ENCODE results near the gene MAP1LC3B. TPM values are rescaled to one million over a fixed set of nuclear protein-coding genes. Genes with fewer than 3 reads are reported as not detected.

MAP1LC3B gene
- total RNA-seq, 1 experiment from 2014 or later: 72.3 TPM

GRCh38 chr16:87420026-87421002 lies 28.2 kb downstream of the MAP1LC3B start:
- Mint-ChIP-seq H3K36me3 (ENCODE audit: insufficient read depth, unreplicated experiment) (peaks cover 62% of the 10 kb centered on the region), H3K27ac (ENCODE audit: unreplicated experiment) (no peak overlapping the region), H3K4me1 (ENCODE audit: low read depth, unreplicated experiment) (peaks cover 10% of the 10 kb centered on the region), H3K9me3 (ENCODE audit: unreplicated experiment) (no peaks in the 10 kb centered on the region), H3K4me3 (ENCODE audit: unreplicated experiment) (no peak overlapping the region), H3K27me3 (ENCODE audit: insufficient read depth, unreplicated experiment) (no peaks in the 10 kb centered on the region)
- POLR2A ChIA-PET: no interaction called here
- Histone ChIP-seq H3K27me3 (replicated peaks; ENCODE audit: control insufficient read depth, insufficient read depth, low read length) (no peaks in the 10 kb centered on the region), H3K9me3 (no peaks in the 10 kb centered on the region), H3K36me3 (ENCODE audit: control insufficient read depth, insufficient read depth, low read length) (peaks cover 4% of the 10 kb centered on the region), H3K4me1 (peaks cover 16% of the 10 kb centered on the region), H3K4me3 (ENCODE audit: low read depth, low read length) (no peak overlapping the region)
- TF ChIP-seq CTCF (IDR thresholded peaks at IDR 0.05; ENCODE audit: insufficient read depth in 1 of 2, low read depth in 1 of 2, low read length in 1 of 2, severe bottlenecking in 1 of 2, unreplicated experiment in 1 of 2): peak; percentile 21
- intact Hi-C loops (cut with micrococcal nuclease; ENCODE audit: unreplicated experiment): no loop called here
- no peak for DNase-seq
- CTCF ChIA-PET: interaction anchor here (0.7 kb wide), 1 partner anchor 845 kb away, joined by 5 read pairs; no protein-coding TSS in a partner anchor
- no TSS peak for BruUV-seq (replicated peaks)

- intact Hi-C loops (cut with micrococcal nuclease; ENCODE audit: unreplicated experiment): no loop called here
- ChIA-PET CTCF (interaction anchor here (0.7 kb wide), 1 partner anchor 846 kb away, joined by 5 read pairs; no protein-coding TSS in a partner anchor), POLR2A (no interaction called here)
- BruUV-seq (replicated peaks): no TSS peak
- no peak overlapping the region for H3K4me3 ChIP-seq (ENCODE audit: low read depth, low read length)
- no peak for TF ChIP-seq CTCF (IDR thresholded peaks at IDR 0.05; ENCODE audit: insufficient read depth in 1 of 2, low read depth in 1 of 2, low read length in 1 of 2, severe bottlenecking in 1 of 2, unreplicated experiment in 1 of 2)
- no peak overlapping the region for H3K27ac Mint-ChIP-seq (ENCODE audit: unreplicated experiment)
- H3K4me3 Mint-ChIP-seq (ENCODE audit: unreplicated experiment): no peak overlapping the region
- H3K27me3 ChIP-seq (replicated peaks; ENCODE audit: control insufficient read depth, insufficient read depth, low read length): no peaks in the 10 kb centered on the region
- peaks cover 53% of the 10 kb centered on the region for H3K36me3 Mint-ChIP-seq (ENCODE audit: insufficient read depth, unreplicated experiment)
- no peak for DNase-seq
- H3K9me3 Mint-ChIP-seq (ENCODE audit: unreplicated experiment): no peaks in the 10 kb centered on the region
- H3K4me1 ChIP-seq: peaks cover 16% of the 10 kb centered on the region
- no peaks in the 10 kb centered on the region for H3K27me3 Mint-ChIP-seq (ENCODE audit: insufficient read depth, unreplicated experiment)
- H3K9me3 ChIP-seq: no peaks in the 10 kb centered on the region
- H3K36me3 ChIP-seq (ENCODE audit: control insufficient read depth, insufficient read depth, low read length): peaks cover 5% of the 10 kb centered on the region
- peaks cover 10% of the 10 kb centered on the region for H3K4me1 Mint-ChIP-seq (ENCODE audit: low read depth, unreplicated experiment)
Measured at GRCh38 chr16:87421003-87421912, 29.1 kb downstream of the MAP1LC3B start.

GRCh38 chr16:87422106-87422505 lies 30.0 kb downstream of the MAP1LC3B start:
- POLR2A ChIA-PET: no interaction called here
- peaks cover 48% of the 10 kb centered on the region for H3K36me3 Mint-ChIP-seq (ENCODE audit: insufficient read depth, unreplicated experiment)
- intact Hi-C loops (cut with micrococcal nuclease; ENCODE audit: unreplicated experiment): no loop called here
- no peak for TF ChIP-seq CTCF (IDR thresholded peaks at IDR 0.05; ENCODE audit: insufficient read depth in 1 of 2, low read depth in 1 of 2, low read length in 1 of 2, severe bottlenecking in 1 of 2, unreplicated experiment in 1 of 2)
- BruUV-seq (replicated peaks): no TSS peak
- H3K9me3 ChIP-seq: no peaks in the 10 kb centered on the region
- no peak overlapping the region for H3K4me3 ChIP-seq (ENCODE audit: low read depth, low read length)
- peaks cover 12% of the 10 kb centered on the region for H3K4me1 ChIP-seq
- no peaks in the 10 kb centered on the region for H3K27me3 ChIP-seq (replicated peaks; ENCODE audit: control insufficient read depth, insufficient read depth, low read length)
- H3K4me3 Mint-ChIP-seq (ENCODE audit: unreplicated experiment): no peak overlapping the region
- CTCF ChIA-PET: no interaction called here
- no peak for DNase-seq
- H3K4me1 Mint-ChIP-seq (ENCODE audit: low read depth, unreplicated experiment): peaks cover 10% of the 10 kb centered on the region
- peaks cover 5% of the 10 kb centered on the region for H3K36me3 ChIP-seq (ENCODE audit: control insufficient read depth, insufficient read depth, low read length)
- H3K27ac Mint-ChIP-seq (ENCODE audit: unreplicated experiment): no peak overlapping the region
- no peaks in the 10 kb centered on the region for H3K27me3 Mint-ChIP-seq (ENCODE audit: insufficient read depth, unreplicated experiment)
- no peaks in the 10 kb centered on the region for H3K9me3 Mint-ChIP-seq (ENCODE audit: unreplicated experiment)
